GM18867 (cell line): ENCODE results near the gene ALKBH6.
"Not testable (repeated sequence)": the region's sequence is repeated elsewhere in the genome, so short reads cannot be mapped to it uniquely, and the experiment has no call there.

Experiments
- ATAC-seq: cut with Tn5 transposase; IDR thresholded peaks from one replicate; pipeline ENCODE4 v1.9.1; 2021; ENCODE audit warnings: mild to moderate bottlenecking, moderate library complexity; ENCODE audit not compliant: unreplicated experiment

ALKBH6 gene

DNA sequence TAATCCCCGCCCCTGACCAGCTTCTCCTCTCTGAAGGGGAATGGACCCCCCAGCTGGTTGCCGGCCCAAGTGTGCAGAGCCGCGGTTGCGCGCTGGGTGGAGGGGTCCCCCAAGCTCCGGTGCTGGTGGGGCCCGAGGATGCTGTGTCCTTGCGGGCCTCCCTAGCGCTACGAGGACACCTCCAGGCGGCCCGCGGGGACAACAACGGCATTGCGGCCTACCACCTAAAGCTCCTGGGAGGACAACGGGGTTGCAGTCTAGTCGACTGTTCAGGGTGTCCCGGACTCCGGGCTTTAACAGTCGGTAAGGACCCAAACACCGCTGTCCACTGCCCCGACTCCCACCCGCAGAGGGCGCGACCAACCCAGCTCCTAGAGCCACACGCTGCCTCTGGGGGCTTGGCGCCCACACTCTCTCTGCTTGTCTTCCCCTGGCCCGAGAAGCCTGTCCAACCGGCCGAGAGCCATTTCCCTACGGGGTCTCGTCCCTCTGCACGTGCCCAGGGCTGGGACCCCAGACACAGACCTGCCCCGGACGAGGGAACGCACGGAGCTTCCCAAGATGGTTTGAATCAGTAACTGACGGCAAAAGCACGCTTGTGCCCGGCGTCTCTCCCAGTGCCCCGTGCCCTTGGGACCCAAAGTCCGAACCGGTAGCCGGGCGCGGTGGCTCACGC, 20.0 kb downstream of the ALKBH6 start:
- no peak for ATAC-seq

GRCh38 chr19:35992907-35993765, 20.9 kb downstream of the ALKBH6 start:
- no peak for ATAC-seq

- ATAC-seq, result no peak
Observed at GRCh38 chr19:35991731-35992450, 22.1 kb downstream of the ALKBH6 start.

GRCh38 chr19:35990771-35991730, 23.0 kb downstream of the ALKBH6 start:
- ATAC-seq, result no peak

- ATAC-seq, result no peak
Observed at GRCh38 chr19:35990156-35990555, 23.9 kb downstream of the ALKBH6 start.

GRCh38 chr19:35988824-35989223, 25.2 kb downstream of the ALKBH6 start:
- no peak for ATAC-seq

DNA sequence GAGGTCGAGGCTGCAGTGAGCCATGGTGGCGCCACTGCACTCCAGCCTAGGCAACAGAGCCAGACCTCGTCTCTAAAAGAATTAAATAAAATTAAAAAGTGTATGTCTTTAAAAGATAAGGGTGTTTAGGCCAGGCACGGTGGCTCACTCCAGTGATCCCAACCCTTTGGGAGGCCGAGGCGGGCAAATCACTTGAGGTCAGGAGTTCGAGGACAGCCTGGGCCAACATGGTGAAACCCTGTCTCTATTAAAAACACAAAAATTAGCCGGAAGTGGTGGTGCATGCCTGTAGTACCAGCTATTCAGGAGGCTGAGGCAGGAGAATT, 26.5 kb downstream of the ALKBH6 start:
- ATAC-seq, result no peak

DNA sequence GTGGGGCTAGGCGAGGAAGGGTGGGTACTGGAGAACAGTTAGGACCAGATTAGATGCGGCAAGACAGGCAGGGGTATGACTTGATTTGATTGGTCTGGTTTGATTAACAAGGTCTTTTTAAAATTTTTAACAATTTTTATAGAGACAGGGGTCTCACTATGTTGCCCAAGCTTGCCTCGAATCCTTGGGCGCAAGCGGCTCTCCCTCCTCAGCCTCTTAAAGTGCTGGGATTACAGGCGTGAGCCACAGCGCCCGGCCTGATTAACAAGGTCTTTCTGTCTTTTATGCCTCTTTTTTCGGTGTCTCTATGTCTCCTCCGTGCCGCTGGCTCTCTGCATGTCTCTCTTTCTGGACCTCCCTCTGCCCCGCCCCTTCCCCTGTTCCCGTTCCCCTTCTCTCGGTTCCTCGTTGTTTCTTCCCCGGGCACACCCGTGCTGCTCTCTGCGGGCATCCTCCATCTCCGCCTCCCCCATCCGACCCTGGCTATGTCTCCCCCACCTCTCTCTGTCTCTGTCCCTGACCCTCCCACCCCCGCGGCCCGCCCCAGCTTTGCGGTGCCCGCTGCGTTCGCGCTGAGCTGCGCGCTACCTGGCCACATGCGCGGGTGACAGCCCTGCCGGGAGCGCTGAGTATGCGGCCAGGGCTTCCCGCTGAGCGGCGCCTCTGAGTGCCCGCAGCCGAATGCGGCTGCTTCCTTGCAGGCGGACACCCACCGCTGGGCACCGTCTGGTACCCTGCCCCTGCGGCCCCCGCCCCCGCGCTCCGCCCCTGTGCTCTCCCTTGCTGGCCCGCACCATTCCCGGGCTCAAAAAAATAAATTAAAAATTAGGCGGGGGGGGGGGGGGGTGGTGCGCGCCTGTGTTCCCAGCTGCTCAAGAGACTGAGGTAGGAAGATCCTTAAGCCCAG, 27.1 kb downstream of the ALKBH6 start:
- ATAC-seq, result no peak

DNA sequence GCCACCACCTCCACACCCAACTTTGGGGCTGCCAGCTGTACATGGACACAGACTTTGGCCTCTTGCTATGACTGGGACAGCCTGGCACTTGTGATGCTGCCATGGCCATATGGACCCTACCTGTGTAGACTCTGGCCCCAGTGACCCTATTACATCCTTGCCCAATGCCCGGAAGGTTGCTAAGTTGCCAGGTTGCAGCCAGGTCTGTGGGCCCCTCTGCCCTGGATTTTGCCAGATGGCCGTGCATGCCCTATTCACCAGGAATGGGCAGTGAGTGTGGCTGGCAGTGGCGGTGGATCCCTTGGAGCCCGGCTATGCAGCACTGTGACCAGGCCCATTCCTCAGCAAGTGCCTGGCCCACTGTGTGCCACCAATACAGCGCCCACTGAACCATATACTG, 27.9 kb downstream of the ALKBH6 start:
- no peak for ATAC-seq

GRCh38 chr19:35983177-35983576, 30.8 kb downstream of the ALKBH6 start:
- ATAC-seq, result no peak

DNA sequence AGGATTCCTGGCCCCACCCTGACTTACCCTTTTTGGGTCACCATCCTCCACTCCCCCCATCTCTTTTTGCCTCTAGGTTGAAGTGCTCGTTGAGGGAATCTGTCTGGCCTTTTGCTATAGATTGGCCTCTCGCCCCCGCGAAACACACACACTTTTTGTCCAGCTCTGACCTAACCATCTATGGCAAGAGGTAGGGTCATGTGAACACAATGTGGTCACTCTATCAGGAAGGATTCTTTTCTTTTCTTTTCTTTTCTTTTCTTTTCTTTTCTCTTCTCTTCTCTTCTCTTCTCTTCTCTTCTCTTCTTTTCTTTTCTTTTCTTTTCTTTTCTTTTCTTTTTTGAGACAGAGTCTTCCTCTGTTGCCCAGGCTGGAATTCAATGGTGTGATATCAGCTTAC, 33.0 kb downstream of the ALKBH6 start:
- ATAC-seq, result not testable (repeated sequence)

GRCh38 chr19:35978832-35979365, 35.1 kb downstream of the ALKBH6 start:
- ATAC-seq, result no peak

DNA sequence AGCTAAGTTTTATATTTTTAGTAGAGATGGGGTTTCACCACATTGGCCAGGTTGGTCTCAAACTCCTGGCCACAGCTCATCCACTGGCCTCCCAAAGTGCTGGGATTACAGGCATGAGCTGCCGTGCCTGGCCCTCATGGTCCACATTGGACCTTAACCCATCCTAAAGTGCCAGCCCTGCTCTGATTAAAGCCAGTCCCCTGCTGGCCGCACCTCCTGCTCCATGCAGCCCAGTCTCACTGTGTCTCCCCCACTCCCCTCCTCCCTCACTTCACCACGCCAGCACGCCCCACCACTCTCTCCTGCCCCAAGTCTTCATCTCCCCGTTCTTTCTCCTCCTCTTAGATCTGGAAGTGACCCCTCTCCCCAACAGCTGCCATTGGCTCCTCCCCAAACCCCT, 35.7 kb downstream of the ALKBH6 start:
- ATAC-seq, result no peak

- ATAC-seq, result no peak
Observed at GRCh38 chr19:35977446-35978222, 36.4 kb downstream of the ALKBH6 start.

DNA sequence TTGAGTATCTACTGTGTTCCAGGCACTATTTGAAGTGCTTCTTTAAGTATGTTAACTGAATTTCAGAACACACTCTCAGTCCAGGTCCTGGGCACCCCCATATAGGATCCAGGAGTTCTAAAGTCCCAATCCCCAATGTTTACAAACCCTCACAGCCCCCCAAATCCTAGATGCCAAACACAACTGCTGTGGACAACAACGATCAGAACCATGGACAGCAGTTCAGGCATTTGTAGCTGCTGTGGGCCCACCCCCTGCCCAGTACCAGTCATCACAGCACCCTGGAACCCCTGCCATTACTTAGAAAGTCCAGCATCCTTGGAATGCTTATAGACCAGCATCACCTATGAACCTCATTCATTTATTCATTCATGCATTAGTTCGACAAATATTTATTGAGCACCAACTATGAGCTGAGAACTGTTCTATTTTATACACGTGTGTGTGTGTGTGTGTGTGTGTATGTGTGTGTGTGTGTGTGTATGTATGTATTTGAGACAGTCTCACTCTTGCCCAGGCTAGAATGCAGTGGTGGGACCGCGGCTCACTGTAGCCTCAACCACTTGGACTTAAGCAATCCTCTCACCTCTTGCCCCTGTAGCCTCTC, 38.3 kb downstream of the ALKBH6 start:
- no peak for ATAC-seq

DNA sequence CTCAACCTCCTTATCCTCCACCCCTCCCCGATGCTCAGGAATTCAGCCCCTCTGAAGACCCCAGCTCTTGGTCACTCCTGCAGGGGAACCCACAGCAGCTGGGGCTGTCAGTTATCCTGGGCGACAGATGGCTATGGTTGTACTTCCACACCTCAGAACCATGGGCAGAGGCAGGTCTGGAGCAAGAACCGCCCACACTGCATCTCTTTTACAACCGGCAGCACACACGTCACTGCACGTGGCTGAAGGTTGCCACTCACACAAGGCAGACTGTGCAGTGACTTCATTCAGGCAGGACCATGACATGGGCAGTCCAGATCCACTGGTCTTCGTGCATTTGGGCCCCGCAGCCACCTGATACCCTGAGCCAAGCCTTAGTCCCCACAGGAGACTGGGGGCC, 40.5 kb downstream of the ALKBH6 start:
- no peak for ATAC-seq

- no peak for ATAC-seq
Observed at GRCh38 chr19:35966771-35967170, 47.2 kb downstream of the ALKBH6 start.

DNA sequence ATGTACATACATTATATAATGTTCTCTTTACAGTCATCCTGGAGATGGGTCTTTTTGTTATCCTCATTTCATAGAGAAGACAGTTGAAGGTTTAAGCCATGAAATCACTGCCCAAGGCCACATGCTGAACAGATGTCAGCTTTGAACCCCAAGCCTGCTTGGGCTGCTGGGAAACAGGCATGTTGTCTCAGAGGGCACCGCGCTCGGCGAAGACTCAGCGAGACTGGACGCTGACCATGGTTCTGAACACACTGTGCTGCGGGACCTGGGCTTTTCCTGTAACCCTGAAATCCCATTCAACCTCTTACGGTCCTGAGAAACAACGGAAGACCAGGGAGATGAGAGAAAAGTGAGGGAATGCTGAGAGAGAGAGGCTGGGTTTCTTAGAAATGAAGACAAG, 50.5 kb downstream of the ALKBH6 start:
- no peak for ATAC-seq
